PC-3 (cell line): ENCODE measurements around the gene MEGF9. TPM values are rescaled to one million over a fixed set of nuclear protein-coding genes. Genes with fewer than 3 reads are reported as not detected.
A peak's percentile ranks its signal among the peaks of the same experiment; 100 is the strongest.

ENCODE experiments used
- ATAC-seq: fragments of 200-7000 bp; cut with Tn5 transposase; 2 replicates; pipeline ENCODE4 v1.9.1; 2020; ENCODE audit warnings: mild to moderate bottlenecking, moderate library complexity
- BruUV-seq: library from RNA; stranded (reverse); fragments of 400-500 nt; replicated peaks from 2 replicates; lab custom pipeline; 2021; lab: Mats Ljungman, UMichigan
- CTCF ChIA-PET: fragments of 300-600 bp; sonication (Branson Sonifier 250); formaldehyde crosslinking; loops from one replicate; lab custom pipeline; 2022; ENCODE audit warnings: antibody characterized with exemption; lab: Charles Lee
- POLR2A ChIA-PET: fragments of 300-600 bp; sonication (Branson Sonifier 250); formaldehyde crosslinking; loops from one replicate; lab custom pipeline; 2022; ENCODE audit warnings: antibody characterized with exemption; ENCODE audit not compliant: unreplicated experiment; lab: Charles Lee
- DNase-seq: peaks from one replicate; pipeline ENCODE4 v3.0.0-alpha.2; 2015
- H2AFZ ChIP-seq: fragments of 300-600 bp; sonication (generic); 2 replicates; pipeline ENCODE4 v1.6.0; 2016; ENCODE audit warnings: antibody characterized with exemption, low read length
- H3F3A ChIP-seq: fragments of 300-600 bp; sonication (generic); one replicate; pipeline ENCODE4 v1.6.0; 2017; ENCODE audit warnings: antibody characterized with exemption, low read length, control low read depth, mild to moderate bottlenecking; ENCODE audit not compliant: unreplicated experiment
- H3K27ac ChIP-seq: fragments of 300-600 bp; sonication (generic); 2 replicates; pipeline ENCODE4 v1.5.1; 2016; ENCODE audit warnings: mild to moderate bottlenecking, low read length
- H3K27me3 ChIP-seq: fragments of 300-600 bp; sonication (generic); 2 replicates; pipeline ENCODE4 v1.6.1; 2016; ENCODE audit warnings: low read length, mixed read lengths
- H3K36me3 ChIP-seq: fragments of 300-600 bp; sonication (generic); 2 replicates; pipeline ENCODE4 v1.6.1; 2016; ENCODE audit warnings: low read depth, mixed run types, low read length, mixed read lengths
- H3K4me1 ChIP-seq: fragments of 300-600 bp; sonication (generic); 2 replicates; pipeline ENCODE4 v1.5.1; 2016; ENCODE audit warnings: low read length; ENCODE audit not compliant: insufficient read depth
- H3K4me2 ChIP-seq: fragments of 300-600 bp; sonication (generic); 2 replicates; pipeline ENCODE4 v1.6.0; 2016; ENCODE audit warnings: low read length
- H3K4me3 ChIP-seq: fragments of 300-600 bp; sonication (generic); 2 replicates; pipeline ENCODE4 v1.5.1; 2016; ENCODE audit warnings: mild to moderate bottlenecking, low read length, mixed read lengths
- H3K79me2 ChIP-seq: fragments of 300-600 bp; sonication (generic); 2 replicates; pipeline ENCODE4 v1.6.1; 2017; ENCODE audit warnings: low read length, mixed read lengths
- H3K9ac ChIP-seq: fragments of 300-600 bp; sonication (generic); 2 replicates; pipeline ENCODE4 v1.6.0; 2016; ENCODE audit warnings: mild to moderate bottlenecking, low read length
- H3K9me2 ChIP-seq: fragments of 300-600 bp; sonication (generic); replicated peaks from 2 replicates; pipeline ENCODE4 v1.6.1; 2016; ENCODE audit warnings: mixed run types, low read length, mixed read lengths
- H3K9me3 ChIP-seq: fragments of 300-600 bp; sonication (generic); 2 replicates; pipeline ENCODE4 v1.6.1; 2016; ENCODE audit warnings: low read length, mixed read lengths
- H4K20me1 ChIP-seq: fragments of 300-600 bp; sonication (generic); 2 replicates; pipeline ENCODE4 v1.6.1; 2016; ENCODE audit warnings: low read length, mixed read lengths
- EZH2 ChIP-seq: fragments of 300-600 bp; sonication (generic); IDR thresholded peaks from one replicate; pipeline ENCODE4 v1.6.1; 2017; ENCODE audit warnings: antibody characterized with exemption, mild to moderate bottlenecking, low read length; ENCODE audit not compliant: unreplicated experiment
- EZH2phosphoT487 ChIP-seq: fragments of 300-600 bp; sonication (generic); IDR thresholded peaks from 2 replicates; pipeline ENCODE4 v1.6.1; 2018; ENCODE audit warnings: mild to moderate bottlenecking, antibody characterized with exemption, low read length, borderline replicate concordance
- intact Hi-C: fragments of 100-400 bp; cut with micrococcal nuclease; formaldehyde crosslinking; loops from 2 replicates; pipeline ENCODE4 v1.9.0; 2023
- total RNA-seq: library from RNA; depleted of rRNA; stranded (reverse); fragments of >200 nt; gene quantifications from 2 replicates; pipeline ENCODE4 v1.2.3, GENCODE V29; 2014
- TF ChIP-seq, protein P1 (sequence below): fragments of 300-600 bp; sonication (generic); conservative IDR thresholded peaks from 2 replicates; pipeline ENCODE4 v1.5.1; 2017; ENCODE audit warnings: antibody characterized with exemption, low read depth, mild to moderate bottlenecking, low read length

Gene MEGF9
- total RNA-seq, 1 experiment from 2014 or later, result 2.6 TPM

DNA sequence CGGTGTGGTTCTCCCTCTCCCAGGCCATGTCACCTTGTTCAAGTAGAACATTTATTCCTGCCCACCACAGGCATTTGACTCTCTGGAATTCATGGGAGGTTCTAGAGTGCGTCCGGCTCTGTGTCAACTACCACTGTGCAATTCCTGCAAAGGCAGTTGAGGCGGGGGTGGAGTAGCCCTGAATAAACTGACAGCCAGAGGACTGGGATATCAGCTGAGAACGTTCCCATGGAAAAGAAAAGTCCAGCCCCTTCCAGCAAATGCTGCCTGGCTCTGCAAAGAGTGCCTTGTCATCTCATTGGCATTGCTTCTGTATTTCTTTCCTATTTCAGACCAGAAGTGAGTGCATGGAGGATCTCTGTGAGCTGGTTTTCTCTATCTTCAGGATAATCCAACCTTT lies 18.9 kb upstream of the MEGF9 start:
- H3K4me2 ChIP-seq, result no peak overlapping the region
- no peaks in the 10 kb centered on the region for H3K36me3 ChIP-seq
- no peak overlapping the region for H2AFZ ChIP-seq
- H3K27ac ChIP-seq, result no peak overlapping the region
- H3K4me3 ChIP-seq, result no peak overlapping the region
- no peaks in the 10 kb centered on the region for H3K27me3 ChIP-seq
- intact Hi-C loops, result no loop called here
- ChIA-PET POLR2A (no interaction called here), CTCF (no interaction called here)
- no peak overlapping the region for H3K9ac ChIP-seq
- DNase-seq, result no peak
- no peaks in the 10 kb centered on the region for H4K20me1 ChIP-seq
- no peaks in the 10 kb centered on the region for H3K79me2 ChIP-seq
- no TSS peak for BruUV-seq
- no peak for TF ChIP-seq EZH2
- TF ChIP-seq, protein P1, sequence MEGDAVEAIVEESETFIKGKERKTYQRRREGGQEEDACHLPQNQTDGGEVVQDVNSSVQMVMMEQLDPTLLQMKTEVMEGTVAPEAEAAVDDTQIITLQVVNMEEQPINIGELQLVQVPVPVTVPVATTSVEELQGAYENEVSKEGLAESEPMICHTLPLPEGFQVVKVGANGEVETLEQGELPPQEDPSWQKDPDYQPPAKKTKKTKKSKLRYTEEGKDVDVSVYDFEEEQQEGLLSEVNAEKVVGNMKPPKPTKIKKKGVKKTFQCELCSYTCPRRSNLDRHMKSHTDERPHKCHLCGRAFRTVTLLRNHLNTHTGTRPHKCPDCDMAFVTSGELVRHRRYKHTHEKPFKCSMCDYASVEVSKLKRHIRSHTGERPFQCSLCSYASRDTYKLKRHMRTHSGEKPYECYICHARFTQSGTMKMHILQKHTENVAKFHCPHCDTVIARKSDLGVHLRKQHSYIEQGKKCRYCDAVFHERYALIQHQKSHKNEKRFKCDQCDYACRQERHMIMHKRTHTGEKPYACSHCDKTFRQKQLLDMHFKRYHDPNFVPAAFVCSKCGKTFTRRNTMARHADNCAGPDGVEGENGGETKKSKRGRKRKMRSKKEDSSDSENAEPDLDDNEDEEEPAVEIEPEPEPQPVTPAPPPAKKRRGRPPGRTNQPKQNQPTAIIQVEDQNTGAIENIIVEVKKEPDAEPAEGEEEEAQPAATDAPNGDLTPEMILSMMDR, result no peak
- no peak for TF ChIP-seq EZH2phosphoT487
- peaks cover 25% of the 10 kb centered on the region for H3K4me1 ChIP-seq
- H3K9me3 ChIP-seq, result no peaks in the 10 kb centered on the region
- no peak for ATAC-seq
- no peaks in the 10 kb centered on the region for H3K9me2 ChIP-seq
- no peaks in the 10 kb centered on the region for H3F3A ChIP-seq

GRCh38 chr9:120730654-120731514 lies 16.6 kb upstream of the MEGF9 start:
- no peak overlapping the region for H2AFZ ChIP-seq
- TF ChIP-seq, protein P1, result no peak
- TF ChIP-seq EZH2phosphoT487 (no peak), EZH2 (no peak)
- ATAC-seq (peak; percentile 91), DNase-seq (peak; percentile 95)
- no peaks in the 10 kb centered on the region for H3K36me3 ChIP-seq
- H3K27me3 ChIP-seq, result no peaks in the 10 kb centered on the region
- no peak overlapping the region for H3K4me3 ChIP-seq
- no peaks in the 10 kb centered on the region for H3K79me2 ChIP-seq
- no peaks in the 10 kb centered on the region for H4K20me1 ChIP-seq
- no peaks in the 10 kb centered on the region for H3F3A ChIP-seq
- POLR2A ChIA-PET, result interaction anchor here (0.7 to 0.9 kb wide), 2 partner anchors 57 to 62 kb away, joined by 4 to 12 read pairs; partner anchors contain the start of gene FBXW2
- H3K9me2 ChIP-seq, result no peaks in the 10 kb centered on the region
- no peak overlapping the region for H3K27ac ChIP-seq
- BruUV-seq, result no TSS peak
- no peak overlapping the region for H3K9ac ChIP-seq
- H3K9me3 ChIP-seq, result no peaks in the 10 kb centered on the region
- peaks cover 25% of the 10 kb centered on the region for H3K4me1 ChIP-seq
- CTCF ChIA-PET, result interaction anchor here (0.7 to 1.1 kb wide), 2 partner anchors 69 to 111 kb away, joined by 3 to 9 read pairs; no protein-coding TSS in a partner anchor
- peak overlapping the region; percentile 26; the same call in 1 of the 2 replicates for H3K4me2 ChIP-seq
- intact Hi-C loops, result no loop called here

- ChIA-PET CTCF (no interaction called here), POLR2A (no interaction called here)
- Histone ChIP-seq H2AFZ (no peak overlapping the region), H3K9me2 (no peaks in the 10 kb centered on the region), H3K27me3 (no peaks in the 10 kb centered on the region), H3K4me2 (no peak overlapping the region), H3F3A (no peaks in the 10 kb centered on the region), H4K20me1 (no peaks in the 10 kb centered on the region), H3K4me1 (peaks cover 17% of the 10 kb centered on the region), H3K4me3 (no peak overlapping the region), H3K9ac (no peak overlapping the region), H3K79me2 (no peaks in the 10 kb centered on the region), H3K9me3 (no peaks in the 10 kb centered on the region), H3K27ac (no peak overlapping the region), H3K36me3 (no peaks in the 10 kb centered on the region)
- BruUV-seq, result no TSS peak
- no peak for TF ChIP-seq EZH2
- TF ChIP-seq, protein P1, result peak; percentile 34
- ATAC-seq (no peak), DNase-seq (peak; percentile 4)
- intact Hi-C loops, result no loop called here
Measured at GRCh38 chr9:120729791-120730241, 15.5 kb upstream of the MEGF9 start.
